Smooth muscle cell (in vitro differentiated cells): ENCODE measurements around the gene THAP7. TPM values are rescaled to one million over a fixed set of nuclear protein-coding genes. Genes with fewer than 3 reads are reported as not detected.

Experiments
- DNase-seq: peaks from one replicate; lab custom pipeline; 2025; ENCODE audit not compliant: unreplicated experiment; lab: John Stamatoyannopoulos, UW
- H2AFZ ChIP-seq: fragments of 200-600 bp; sonication (generic); 2 replicates; pipeline ENCODE4 v1.6.0; 2016; ENCODE audit warnings: antibody characterized with exemption, low read depth, mild to moderate bottlenecking
- H3F3A ChIP-seq: fragments of 200-600 bp; sonication (generic); 2 replicates; pipeline ENCODE4 v1.6.0; 2017; ENCODE audit warnings: antibody characterized with exemption, low read depth
- H3K27ac ChIP-seq: fragments of 200-600 bp; sonication (generic); 2 replicates; pipeline ENCODE4 v1.5.1; 2016; ENCODE audit warnings: low read depth, mild to moderate bottlenecking
- H3K27me3 ChIP-seq: fragments of 200-600 bp; sonication (generic); 2 replicates; pipeline ENCODE4 v1.6.1; 2016; ENCODE audit warnings: low read depth, mild to moderate bottlenecking
- H3K36me3 ChIP-seq: fragments of 200-600 bp; sonication (generic); 2 replicates; pipeline ENCODE4 v1.5.1; 2016; ENCODE audit warnings: low read depth
- H3K4me1 ChIP-seq: fragments of 200-600 bp; sonication (generic); 2 replicates; pipeline ENCODE4 v1.5.1; 2016; ENCODE audit warnings: low read depth
- H3K4me2 ChIP-seq: fragments of 200-600 bp; sonication (generic); 2 replicates; pipeline ENCODE4 v1.6.0; 2016; ENCODE audit warnings: mild to moderate bottlenecking
- H3K4me3 ChIP-seq: fragments of 200-600 bp; sonication (generic); 2 replicates; pipeline ENCODE4 v1.5.1; 2016; ENCODE audit warnings: mild to moderate bottlenecking
- H3K79me2 ChIP-seq: fragments of 200-600 bp; sonication (generic); 2 replicates; pipeline ENCODE4 v1.6.0; 2016; ENCODE audit warnings: low read depth, mild to moderate bottlenecking
- H3K9ac ChIP-seq: fragments of 200-600 bp; sonication (generic); 2 replicates; pipeline ENCODE4 v1.6.0; 2016; ENCODE audit warnings: low read depth
- H3K9me3 ChIP-seq: fragments of 200-600 bp; sonication (generic); replicated peaks from 2 replicates; pipeline ENCODE4 v1.5.1; 2016; ENCODE audit warnings: low read depth
- H4K20me1 ChIP-seq: fragments of 200-600 bp; sonication (generic); 2 replicates; pipeline ENCODE4 v1.6.0; 2016; ENCODE audit warnings: low read depth
- WGBS: methylation state at CpG from one replicate; pipeline ENCODE4 v1.1.7; 2016; ENCODE audit warnings: low lambda C conversion rate; 5-methylcytosine and 5-hydroxymethylcytosine counted together
- polyA plus RNA-seq: library from polyadenylated mRNA; unstranded; fragments of >200 nt; fragmentation: Nextera tagmentation; extraction: Ambion mirVana; gene quantifications from 2 replicates; pipeline ENCODE4 v1.2.1, GENCODE V29; 2016
- total RNA-seq: library from RNA; depleted of rRNA; stranded (reverse); fragments of >200 nt; gene quantifications from 2 replicates; pipeline ENCODE4 v1.2.3, GENCODE V29; 2014
- TF ChIP-seq, protein P1 (sequence below): fragments of 200-600 bp; sonication (generic); IDR thresholded peaks from 2 replicates; pipeline ENCODE4 v1.5.1; 2017; ENCODE audit warnings: borderline replicate concordance, mild to moderate bottlenecking, antibody characterized with exemption; ENCODE audit not compliant: insufficient read depth, poor library complexity, severe bottlenecking

Gene THAP7
- total and polyA plus RNA-seq, 2 experiments from 2014 or later, result 26.8 to 28.0 TPM

DNA sequence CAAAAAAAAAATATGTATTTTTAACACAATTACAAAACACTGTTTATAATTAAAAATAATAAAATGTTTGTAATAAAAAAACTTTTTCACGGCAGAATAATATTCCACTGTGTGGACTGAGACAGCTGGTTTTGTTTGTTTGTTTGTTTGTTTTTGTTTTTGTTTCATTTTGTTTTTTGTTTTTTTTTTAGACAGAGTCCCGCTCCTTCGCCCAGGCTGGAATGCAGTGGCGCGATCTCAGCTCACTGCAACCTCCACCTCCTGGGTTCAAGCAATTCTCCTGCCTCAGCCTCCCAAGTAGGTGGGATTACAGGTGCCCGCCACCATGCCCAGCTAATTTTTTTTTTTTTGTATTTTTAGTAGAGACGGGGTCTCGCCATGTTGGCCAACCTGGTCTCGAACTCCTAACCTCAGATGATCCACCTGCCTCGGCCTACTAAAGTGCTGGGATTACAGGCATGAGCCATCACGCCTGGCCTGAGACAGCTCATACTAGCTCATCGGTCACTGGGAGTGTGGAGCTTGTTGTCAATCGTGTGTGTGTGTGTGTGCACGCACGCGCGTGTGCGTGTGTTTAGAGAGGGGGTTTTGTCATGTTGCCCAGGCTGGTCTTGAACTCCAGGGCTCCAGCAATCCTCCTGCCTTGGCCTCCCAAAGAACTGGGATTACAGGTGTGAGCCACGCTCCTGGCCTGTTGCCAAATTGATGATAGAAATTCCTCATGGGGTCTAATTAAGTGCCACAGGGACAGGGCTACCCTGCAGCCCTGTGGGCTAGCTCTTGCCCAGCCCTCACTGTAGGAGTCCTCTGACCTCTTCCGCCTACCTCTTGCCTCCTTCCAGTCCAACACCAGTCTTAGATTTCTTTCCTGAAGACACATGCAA, 42.1 kb downstream of the THAP7 start:
- TF ChIP-seq, protein P1, sequence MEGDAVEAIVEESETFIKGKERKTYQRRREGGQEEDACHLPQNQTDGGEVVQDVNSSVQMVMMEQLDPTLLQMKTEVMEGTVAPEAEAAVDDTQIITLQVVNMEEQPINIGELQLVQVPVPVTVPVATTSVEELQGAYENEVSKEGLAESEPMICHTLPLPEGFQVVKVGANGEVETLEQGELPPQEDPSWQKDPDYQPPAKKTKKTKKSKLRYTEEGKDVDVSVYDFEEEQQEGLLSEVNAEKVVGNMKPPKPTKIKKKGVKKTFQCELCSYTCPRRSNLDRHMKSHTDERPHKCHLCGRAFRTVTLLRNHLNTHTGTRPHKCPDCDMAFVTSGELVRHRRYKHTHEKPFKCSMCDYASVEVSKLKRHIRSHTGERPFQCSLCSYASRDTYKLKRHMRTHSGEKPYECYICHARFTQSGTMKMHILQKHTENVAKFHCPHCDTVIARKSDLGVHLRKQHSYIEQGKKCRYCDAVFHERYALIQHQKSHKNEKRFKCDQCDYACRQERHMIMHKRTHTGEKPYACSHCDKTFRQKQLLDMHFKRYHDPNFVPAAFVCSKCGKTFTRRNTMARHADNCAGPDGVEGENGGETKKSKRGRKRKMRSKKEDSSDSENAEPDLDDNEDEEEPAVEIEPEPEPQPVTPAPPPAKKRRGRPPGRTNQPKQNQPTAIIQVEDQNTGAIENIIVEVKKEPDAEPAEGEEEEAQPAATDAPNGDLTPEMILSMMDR, result no peak
- H3K36me3 ChIP-seq, result no peaks in the 10 kb centered on the region
- H3K79me2 ChIP-seq, result no peaks in the 10 kb centered on the region
- WGBS, result 96% methylated on average over 20 of the region's 20 CpGs
- H4K20me1 ChIP-seq, result peaks cover 14% of the 10 kb centered on the region
- no peak overlapping the region for H2AFZ ChIP-seq
- H3K4me1 ChIP-seq, result peaks cover 8% of the 10 kb centered on the region
- H3K9me3 ChIP-seq, result no peaks in the 10 kb centered on the region
- no peak overlapping the region for H3K4me3 ChIP-seq
- DNase-seq, result no peak
- H3K4me2 ChIP-seq, result no peak overlapping the region
- H3K9ac ChIP-seq, result no peak overlapping the region
- no peak overlapping the region for H3K27ac ChIP-seq
- no peaks in the 10 kb centered on the region for H3F3A ChIP-seq
- H3K27me3 ChIP-seq, result peaks cover 15% of the 10 kb centered on the region

DNA sequence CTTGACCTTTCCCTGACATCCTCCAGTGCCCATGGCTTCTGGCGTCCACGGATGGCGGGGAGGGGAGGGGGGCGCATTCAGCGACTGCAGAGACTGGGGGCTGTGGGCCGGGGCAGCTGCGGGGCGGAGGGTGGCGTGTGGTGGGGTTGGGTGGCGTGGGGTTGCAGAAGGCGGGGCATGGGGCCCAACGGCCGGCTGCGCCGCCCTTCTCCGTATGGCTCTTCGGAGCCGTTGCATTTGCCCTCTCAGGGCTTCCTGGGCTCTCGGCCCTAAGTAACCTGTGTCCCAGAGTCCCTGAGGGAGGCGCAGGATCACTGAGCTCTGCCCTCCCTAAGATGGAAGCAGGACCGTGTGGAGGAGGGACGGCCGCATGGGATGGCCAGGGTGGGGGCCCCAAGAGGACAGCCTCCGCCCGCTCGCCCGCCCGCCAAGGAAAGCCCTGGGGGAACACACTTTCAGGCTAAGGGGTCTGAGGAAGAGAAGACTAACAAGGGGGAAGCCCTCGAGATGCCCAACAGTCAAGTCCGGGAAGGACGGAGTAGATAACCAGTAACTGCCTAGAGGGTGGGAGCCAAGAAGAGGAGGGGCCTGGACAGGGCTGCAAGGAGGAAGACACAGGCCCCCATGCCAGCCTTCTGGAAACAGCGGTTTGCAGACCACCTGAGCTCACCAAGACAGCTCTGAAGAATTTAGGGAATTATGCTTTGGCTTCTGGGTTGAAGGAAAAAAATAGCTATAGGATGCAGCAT, 44.1 kb downstream of the THAP7 start:
- Histone ChIP-seq H3K9ac (no peak overlapping the region), H3K4me3 (peak overlapping the region; percentile 77), H3K79me2 (no peaks in the 10 kb centered on the region), H4K20me1 (peaks cover 30% of the 10 kb centered on the region), H3K4me1 (peaks cover 3% of the 10 kb centered on the region), H3K27me3 (no peaks in the 10 kb centered on the region), H3K9me3 (no peaks in the 10 kb centered on the region), H3K36me3 (no peaks in the 10 kb centered on the region), H2AFZ (peak overlapping the region; percentile 91), H3K27ac (no peak overlapping the region), H3K4me2 (peak overlapping the region; percentile 92), H3F3A (peaks cover 8% of the 10 kb centered on the region)
- 12% methylated on average over 20 of the region's 32 CpGs for WGBS
- no peak for DNase-seq
- TF ChIP-seq, protein P1, result no peak

DNA sequence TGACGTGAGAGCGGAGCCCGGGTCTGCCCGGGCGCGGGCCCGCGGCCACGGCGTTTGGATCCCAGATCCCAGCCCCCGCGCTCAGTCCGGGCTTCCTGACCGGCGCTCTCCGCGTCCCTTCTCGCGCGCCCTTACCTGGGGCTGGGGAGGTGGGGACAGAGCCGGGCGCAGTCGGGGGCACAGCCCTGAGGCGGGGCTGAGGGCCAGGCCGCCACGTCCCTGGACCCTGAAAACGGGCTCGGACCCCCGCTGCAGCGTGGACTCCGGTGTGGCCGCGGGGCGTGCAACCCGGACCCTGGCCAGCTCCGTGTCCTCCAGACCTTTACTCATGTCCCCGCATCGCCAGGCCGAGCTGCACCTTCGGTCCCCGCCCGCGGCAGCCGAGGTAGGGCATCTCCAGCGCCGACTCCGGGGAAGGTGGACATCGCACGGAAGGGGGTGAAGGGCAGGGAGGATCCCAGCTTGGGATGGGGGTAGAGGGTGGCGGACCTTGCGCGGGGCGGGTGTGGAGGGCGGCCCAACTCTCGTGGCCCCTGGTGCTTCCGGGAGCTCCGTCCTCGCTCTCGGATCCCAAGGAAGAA, 44.7 kb downstream of the THAP7 start:
- H3K9me3 ChIP-seq, result no peaks in the 10 kb centered on the region
- DNase-seq, result no peak
- WGBS, result 1% methylated on average over 45 of the region's 59 CpGs
- H3K27ac ChIP-seq, result no peak overlapping the region
- no peaks in the 10 kb centered on the region for H3K27me3 ChIP-seq
- H3K4me2 ChIP-seq, result peak overlapping the region; percentile 92
- TF ChIP-seq, protein P1, result no peak
- no peak overlapping the region for H3K9ac ChIP-seq
- no peaks in the 10 kb centered on the region for H3K79me2 ChIP-seq
- H3K36me3 ChIP-seq, result no peaks in the 10 kb centered on the region
- H4K20me1 ChIP-seq, result peaks cover 37% of the 10 kb centered on the region
- H3K4me1 ChIP-seq, result peaks cover 3% of the 10 kb centered on the region
- peak overlapping the region; percentile 91 for H2AFZ ChIP-seq
- H3F3A ChIP-seq, result peaks cover 10% of the 10 kb centered on the region
- H3K4me3 ChIP-seq, result peak overlapping the region; percentile 77
